DOHH2 (cell line): ENCODE data around the gene HLX.

Experiments used
- H3F3A ChIP-seq: fragments of 200-600 bp; sonication (generic), shearing (Covaris generic); 2 replicates; pipeline ENCODE4 v1.6.0; 2016; ENCODE audit warnings: antibody characterized with exemption, mild to moderate bottlenecking; ENCODE audit not compliant: control insufficient read depth, insufficient read depth
- H3K27ac ChIP-seq: fragments of 200-600 bp; sonication (generic); 2 replicates; pipeline ENCODE4 v1.5.1; 2014; ENCODE audit warnings: low read depth, mild to moderate bottlenecking, low read length, moderate library complexity
- H3K27me3 ChIP-seq: fragments of 200-600 bp; sonication (generic); 2 replicates; pipeline ENCODE4 v1.6.1; 2014; ENCODE audit warnings: mild to moderate bottlenecking, low read length, mixed read lengths; ENCODE audit not compliant: control insufficient read depth
- H3K36me3 ChIP-seq: fragments of 200-600 bp; sonication (generic); 2 replicates; pipeline ENCODE4 v1.6.1; 2014; ENCODE audit warnings: mild to moderate bottlenecking, low read length, moderate library complexity, mixed read lengths; ENCODE audit not compliant: control insufficient read depth
- H3K4me1 ChIP-seq: fragments of 200-600 bp; sonication (generic); 2 replicates; pipeline ENCODE4 v1.6.1; 2014; ENCODE audit warnings: mild to moderate bottlenecking, low read length, mixed read lengths; ENCODE audit not compliant: control insufficient read depth
- H3K4me2 ChIP-seq: fragments of 200-600 bp; sonication (generic); 2 replicates; pipeline ENCODE4 v1.6.0; 2014; ENCODE audit warnings: mild to moderate bottlenecking, low read length, moderate library complexity
- H3K4me3 ChIP-seq: fragments of 200-600 bp; sonication (generic); 2 replicates; pipeline ENCODE4 v1.5.1; 2014; ENCODE audit warnings: mild to moderate bottlenecking, low read length, mixed read lengths
- H3K79me2 ChIP-seq: fragments of 200-600 bp; sonication (generic); 2 replicates; pipeline ENCODE4 v1.6.1; 2014; ENCODE audit warnings: mild to moderate bottlenecking, low read length, mixed read lengths; ENCODE audit not compliant: control insufficient read depth
- H3K9me2 ChIP-seq: fragments of 200-600 bp; sonication (generic); replicated peaks from 2 replicates; pipeline ENCODE4 v1.6.1; 2014; ENCODE audit warnings: mild to moderate bottlenecking, low read length, mixed read lengths; ENCODE audit not compliant: control insufficient read depth
- H3K9me3 ChIP-seq: fragments of 200-600 bp; sonication (generic); 2 replicates; pipeline ENCODE4 v1.6.1; 2014; ENCODE audit warnings: antibody characterized with exemption, low read length, mixed read lengths; ENCODE audit not compliant: control insufficient read depth, insufficient read depth
- H4K20me1 ChIP-seq: fragments of 200-600 bp; sonication (generic); 2 replicates; pipeline ENCODE4 v1.6.0; 2014; ENCODE audit warnings: low read depth, mild to moderate bottlenecking, antibody characterized with exemption, low read length, moderate library complexity; ENCODE audit not compliant: control insufficient read depth, insufficient read depth
- CTCF ChIP-seq: fragments of 200-600 bp; sonication (generic); IDR thresholded peaks from one replicate; pipeline ENCODE4 v1.5.1; 2014; ENCODE audit warnings: antibody characterized with exemption, mild to moderate bottlenecking, low read depth, low read length; ENCODE audit not compliant: poor library complexity, severe bottlenecking
- EZH2phosphoT487 ChIP-seq: fragments of 200-600 bp; sonication (generic); IDR thresholded peaks from 2 replicates; pipeline ENCODE4 v1.6.1; 2017; ENCODE audit warnings: borderline replicate concordance, mild to moderate bottlenecking, antibody characterized with exemption, low read length, moderate library complexity, mixed read lengths

The HLX gene

DNA sequence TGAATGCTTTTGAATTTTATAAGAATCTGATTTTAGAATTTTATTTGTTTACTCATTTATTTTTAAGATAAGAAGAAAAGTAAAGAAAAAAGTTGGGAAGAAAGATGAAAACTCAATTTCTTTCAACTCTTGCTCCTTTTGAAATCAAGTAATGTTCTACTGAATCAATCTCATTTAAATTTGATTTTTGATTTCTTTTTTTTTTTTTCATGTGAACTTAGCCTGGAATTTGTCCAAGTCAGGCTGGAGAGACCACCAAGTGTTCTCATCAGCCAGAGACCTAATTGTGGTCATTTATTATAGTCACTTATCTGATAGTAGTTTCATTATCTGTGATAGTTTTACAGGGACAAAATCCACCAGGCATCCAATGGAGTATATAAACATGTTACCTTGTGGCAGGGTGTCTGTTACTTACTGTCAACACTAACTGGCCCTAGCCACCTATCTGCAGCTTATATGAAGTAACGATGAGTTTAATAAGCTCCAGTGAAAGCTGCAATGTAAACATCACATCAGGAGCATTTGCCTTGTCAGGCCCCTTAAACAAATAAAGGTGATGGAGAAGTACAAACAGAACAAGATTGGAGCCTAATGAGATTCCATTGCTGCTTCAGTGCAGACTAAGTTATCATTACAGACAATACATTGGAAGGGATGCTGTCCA is 39.2 kb downstream of the HLX start:
- Histone ChIP-seq H3K4me3 (no peak overlapping the region), H3K36me3 (no peaks in the 10 kb centered on the region), H4K20me1 (no peaks in the 10 kb centered on the region), H3K4me2 (no peak overlapping the region), H3K4me1 (no peaks in the 10 kb centered on the region), H3F3A (no peaks in the 10 kb centered on the region), H3K27ac (no peak overlapping the region), H3K27me3 (0 out of 2 replicates have a peak, but pooled peaks cover 5% of the 10 kb centered on the region), H3K9me3 (no peaks in the 10 kb centered on the region), H3K79me2 (no peaks in the 10 kb centered on the region), H3K9me2 (no peaks in the 10 kb centered on the region)
- TF ChIP-seq EZH2phosphoT487 (no peak), CTCF (no peak)

GRCh38 chr1:220920967-220921366 is 41.7 kb downstream of the HLX start:
- Histone ChIP-seq H3K36me3 (no peaks in the 10 kb centered on the region), H3K79me2 (no peaks in the 10 kb centered on the region), H3K4me2 (no peak overlapping the region), H3F3A (no peaks in the 10 kb centered on the region), H3K9me3 (no peaks in the 10 kb centered on the region), H3K4me3 (no peak overlapping the region), H4K20me1 (no peaks in the 10 kb centered on the region), H3K27ac (no peak overlapping the region), H3K4me1 (no peaks in the 10 kb centered on the region), H3K27me3 (no peaks in the 10 kb centered on the region; the same call in 1 of the 2 replicates), H3K9me2 (no peaks in the 10 kb centered on the region)
- TF ChIP-seq CTCF (no peak), EZH2phosphoT487 (no peak)

GRCh38 chr1:220921498-220921897 is 42.3 kb downstream of the HLX start:
- Histone ChIP-seq H3K27ac (no peak overlapping the region), H3K9me3 (no peaks in the 10 kb centered on the region), H3K4me3 (no peak overlapping the region), H3K79me2 (no peaks in the 10 kb centered on the region), H3F3A (no peaks in the 10 kb centered on the region), H3K9me2 (no peaks in the 10 kb centered on the region), H3K27me3 (no peaks in the 10 kb centered on the region; the same call in 1 of the 2 replicates), H4K20me1 (no peaks in the 10 kb centered on the region), H3K36me3 (no peaks in the 10 kb centered on the region), H3K4me2 (no peak overlapping the region), H3K4me1 (no peaks in the 10 kb centered on the region)
- TF ChIP-seq CTCF (no peak), EZH2phosphoT487 (no peak)
